ENCODE results near the gene PTGIS. TPM values are rescaled to one million over a fixed set of nuclear protein-coding genes. Genes with fewer than 3 reads are reported as not detected.
A peak's percentile ranks its signal among the peaks of the same experiment; 100 is the strongest.

PTGIS gene
- total RNA-seq, 1 donor from 2014 or later = not detected

DNA sequence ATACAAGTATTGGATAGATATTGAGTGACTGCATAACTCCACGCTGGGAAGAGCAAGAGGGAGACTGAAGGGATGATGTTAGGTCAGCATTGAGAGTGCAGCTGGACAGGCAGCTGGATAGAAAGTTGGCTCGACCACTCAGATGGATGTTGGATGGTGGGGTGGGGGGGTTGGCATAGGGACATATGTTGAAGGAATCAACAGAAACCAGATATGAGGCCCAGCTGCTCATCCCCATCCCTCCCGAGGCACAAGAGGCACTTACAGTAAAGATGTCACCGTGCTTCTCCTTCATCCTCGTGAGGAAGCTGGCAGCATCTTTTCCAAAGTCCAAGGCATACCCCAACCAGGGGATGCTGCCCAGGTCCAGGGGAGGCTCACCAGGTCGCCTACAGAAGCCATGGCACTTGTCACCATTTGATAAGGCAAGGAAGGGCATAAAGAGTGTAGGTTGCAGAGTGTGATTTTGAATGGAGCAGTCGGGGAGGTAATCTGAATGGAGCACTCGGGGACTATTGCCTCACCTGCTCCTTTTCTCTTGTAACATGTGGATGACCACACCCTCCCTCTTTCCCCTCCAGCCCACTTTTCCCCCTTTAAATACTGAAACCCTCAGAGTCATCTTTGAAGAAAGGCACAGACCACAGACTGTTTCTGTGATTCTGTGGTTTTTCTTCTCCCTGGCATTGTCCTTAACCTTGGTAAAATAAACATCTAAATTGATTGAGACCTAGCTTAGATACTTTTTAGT is 18.0 kb downstream of the PTGIS start:
- DNase-seq (ENCODE audit: low read depth) = no peak
- TF ChIP-seq, protein P1, sequence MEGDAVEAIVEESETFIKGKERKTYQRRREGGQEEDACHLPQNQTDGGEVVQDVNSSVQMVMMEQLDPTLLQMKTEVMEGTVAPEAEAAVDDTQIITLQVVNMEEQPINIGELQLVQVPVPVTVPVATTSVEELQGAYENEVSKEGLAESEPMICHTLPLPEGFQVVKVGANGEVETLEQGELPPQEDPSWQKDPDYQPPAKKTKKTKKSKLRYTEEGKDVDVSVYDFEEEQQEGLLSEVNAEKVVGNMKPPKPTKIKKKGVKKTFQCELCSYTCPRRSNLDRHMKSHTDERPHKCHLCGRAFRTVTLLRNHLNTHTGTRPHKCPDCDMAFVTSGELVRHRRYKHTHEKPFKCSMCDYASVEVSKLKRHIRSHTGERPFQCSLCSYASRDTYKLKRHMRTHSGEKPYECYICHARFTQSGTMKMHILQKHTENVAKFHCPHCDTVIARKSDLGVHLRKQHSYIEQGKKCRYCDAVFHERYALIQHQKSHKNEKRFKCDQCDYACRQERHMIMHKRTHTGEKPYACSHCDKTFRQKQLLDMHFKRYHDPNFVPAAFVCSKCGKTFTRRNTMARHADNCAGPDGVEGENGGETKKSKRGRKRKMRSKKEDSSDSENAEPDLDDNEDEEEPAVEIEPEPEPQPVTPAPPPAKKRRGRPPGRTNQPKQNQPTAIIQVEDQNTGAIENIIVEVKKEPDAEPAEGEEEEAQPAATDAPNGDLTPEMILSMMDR (conservative IDR thresholded peaks at IDR 0.05; ENCODE audit: low read depth, low read length) = no peak
- no peak overlapping the region for H3K4me3 ChIP-seq (ENCODE audit: low read depth, low read length)

DNA sequence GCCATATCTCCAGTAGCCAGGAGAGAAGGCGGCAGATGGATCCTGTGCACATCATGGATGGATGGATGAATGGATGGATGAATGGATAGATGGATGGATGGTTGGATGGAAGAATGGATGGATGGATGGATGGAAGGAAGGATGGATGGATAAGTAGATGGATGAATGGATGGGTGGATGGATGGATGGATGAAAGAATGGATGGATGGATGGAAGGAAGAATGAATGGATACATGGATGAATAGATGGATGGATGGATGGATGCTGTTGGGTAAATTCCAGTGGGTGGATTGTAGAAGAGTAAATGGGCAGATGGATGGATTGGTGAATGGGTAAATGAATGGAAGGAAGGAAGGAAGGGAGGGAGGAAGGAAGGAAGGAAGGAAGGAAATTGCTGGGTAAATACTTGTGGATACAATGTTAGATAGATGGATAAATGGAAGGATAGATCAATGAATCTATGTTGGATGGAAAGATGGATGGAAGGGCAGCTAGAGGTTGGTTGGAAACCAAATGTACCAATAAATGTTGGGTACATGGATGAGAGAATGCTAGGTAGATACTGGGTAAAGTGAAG is 19.5 kb downstream of the PTGIS start:
- H3K4me3 ChIP-seq (ENCODE audit: low read depth, low read length) = no peak overlapping the region
- TF ChIP-seq, protein P1 (conservative IDR thresholded peaks at IDR 0.05; ENCODE audit: low read depth, low read length) = no peak
- DNase-seq (ENCODE audit: low read depth) = no peak

DNA sequence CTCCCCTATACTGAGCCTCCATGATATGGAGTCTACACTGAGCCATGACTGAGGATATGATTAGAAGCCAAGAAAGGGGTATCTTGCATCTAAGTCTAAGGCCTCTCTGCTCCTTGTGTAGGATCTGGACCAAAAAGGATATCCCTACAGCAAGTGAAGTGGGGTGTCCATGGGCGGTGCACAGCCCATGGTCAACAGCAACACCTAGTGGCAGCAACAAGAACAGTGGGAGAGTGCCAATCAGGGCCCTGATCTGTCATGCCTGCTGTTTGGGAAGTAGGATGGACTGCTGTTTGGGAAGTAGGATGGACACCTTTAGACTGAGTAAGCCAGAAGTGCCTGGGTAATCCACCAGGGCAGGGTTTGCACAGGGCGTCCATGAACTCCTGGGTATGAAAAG is 22.4 kb downstream of the PTGIS start:
- TF ChIP-seq, protein P1 (conservative IDR thresholded peaks at IDR 0.05; ENCODE audit: low read depth, low read length) = peak; percentile 43
- no peak for DNase-seq (ENCODE audit: low read depth)

DNA sequence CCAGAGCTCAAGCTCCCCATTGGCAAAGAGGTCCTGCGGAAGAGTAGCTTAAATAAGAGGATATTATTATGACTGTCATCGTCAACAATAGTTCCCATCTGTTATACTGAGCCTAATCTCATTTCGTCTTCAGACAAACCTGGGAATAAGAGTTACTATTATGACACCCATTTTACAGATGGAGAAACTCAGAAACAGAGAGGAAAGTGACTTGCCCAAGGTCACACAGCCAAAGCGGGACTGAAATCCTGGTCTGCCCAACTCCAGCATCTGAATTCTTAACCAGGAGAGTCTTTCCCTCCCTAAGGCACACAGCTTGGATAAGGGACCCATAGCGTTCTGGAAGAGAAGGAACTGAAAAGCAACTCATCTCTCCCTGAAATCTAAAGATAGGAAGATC is 23.4 kb downstream of the PTGIS start:
- H3K4me3 ChIP-seq (ENCODE audit: low read depth, low read length) = no peak overlapping the region
- TF ChIP-seq, protein P1 (conservative IDR thresholded peaks at IDR 0.05; ENCODE audit: low read depth, low read length) = no peak
- no peak for DNase-seq (ENCODE audit: low read depth)

More for the DNA sequence above, 22.4 kb downstream of the PTGIS start:
- no peak overlapping the region for H3K4me3 ChIP-seq (ENCODE audit: low read depth, low read length)

DNA sequence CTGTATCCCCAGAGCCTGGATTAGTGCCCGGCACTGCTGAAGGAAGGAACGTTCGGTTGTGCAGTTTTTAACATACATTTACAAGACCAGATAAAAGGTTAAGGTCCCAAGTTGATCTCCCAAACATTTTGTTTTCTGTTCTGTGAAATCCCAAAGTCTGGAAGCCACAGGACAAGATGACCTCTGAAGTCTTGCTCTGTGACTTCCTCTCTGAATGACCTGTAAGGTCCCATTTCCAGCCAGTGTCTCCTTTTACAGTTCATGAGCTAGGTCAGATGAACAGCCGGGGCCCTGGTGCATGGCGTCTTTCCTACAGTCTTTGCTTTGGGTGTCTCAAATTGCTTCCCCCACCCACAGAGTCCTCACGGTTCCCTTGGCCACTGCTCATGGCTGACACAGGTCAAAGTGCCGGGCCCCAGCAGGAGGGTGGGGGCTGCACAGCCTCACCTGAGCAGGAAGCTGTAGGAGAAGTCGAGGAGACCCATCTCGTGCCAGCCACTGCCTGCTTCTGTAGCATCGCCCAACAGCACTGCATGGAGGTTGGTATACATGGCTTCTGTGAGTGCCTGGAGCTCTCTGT is 24.0 kb downstream of the PTGIS start:
- TF ChIP-seq, protein P1 (conservative IDR thresholded peaks at IDR 0.05; ENCODE audit: low read depth, low read length) = no peak
- no peak overlapping the region for H3K4me3 ChIP-seq (ENCODE audit: low read depth, low read length)
- DNase-seq (ENCODE audit: low read depth) = no peak

DNA sequence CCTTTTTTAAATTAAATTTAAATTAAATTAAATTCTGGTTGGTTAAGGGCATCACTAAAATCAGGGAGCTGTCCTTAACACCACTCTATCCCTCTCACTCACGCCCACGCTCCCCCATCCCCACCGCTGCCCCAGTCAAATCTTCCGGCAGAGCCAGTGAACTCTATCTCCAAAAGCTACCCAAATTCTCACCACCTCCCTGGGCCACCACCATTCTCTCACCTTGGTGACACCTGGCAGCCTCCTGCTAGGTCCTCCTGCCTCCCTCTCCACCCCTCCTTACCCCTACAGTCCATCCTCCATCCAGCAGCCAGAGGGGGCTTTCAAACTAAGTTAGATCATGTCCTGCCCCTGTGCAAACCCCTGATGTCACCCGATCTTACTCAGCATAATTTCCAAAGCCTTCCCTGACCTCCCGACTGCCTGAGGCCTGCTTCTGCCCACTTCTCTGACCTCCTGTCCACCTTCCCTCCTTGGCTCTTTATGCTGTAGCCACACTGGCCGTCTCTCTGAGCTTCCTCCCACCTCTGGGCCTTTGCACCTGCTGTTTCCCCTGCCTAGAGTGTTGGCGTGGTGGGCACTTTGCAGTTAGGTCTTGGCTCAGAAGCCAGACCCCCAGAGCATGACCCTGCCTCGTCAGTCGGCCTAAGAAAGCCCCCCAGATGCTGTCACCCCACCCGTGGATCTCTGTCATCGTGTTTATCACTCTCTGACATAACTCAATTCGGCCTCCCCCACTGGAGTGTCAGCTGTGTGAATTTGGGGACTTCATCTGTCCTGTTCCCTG is 24.7 kb downstream of the PTGIS start:
- TF ChIP-seq, protein P1 (conservative IDR thresholded peaks at IDR 0.05; ENCODE audit: low read depth, low read length) = no peak
- no peak for DNase-seq (ENCODE audit: low read depth)
- no peak overlapping the region for H3K4me3 ChIP-seq (ENCODE audit: low read depth, low read length)

Data from epithelial cell of proximal tubule (primary cell).